ENCODE data around the gene MRPL2.

- TF ChIP-seq, protein P1, sequence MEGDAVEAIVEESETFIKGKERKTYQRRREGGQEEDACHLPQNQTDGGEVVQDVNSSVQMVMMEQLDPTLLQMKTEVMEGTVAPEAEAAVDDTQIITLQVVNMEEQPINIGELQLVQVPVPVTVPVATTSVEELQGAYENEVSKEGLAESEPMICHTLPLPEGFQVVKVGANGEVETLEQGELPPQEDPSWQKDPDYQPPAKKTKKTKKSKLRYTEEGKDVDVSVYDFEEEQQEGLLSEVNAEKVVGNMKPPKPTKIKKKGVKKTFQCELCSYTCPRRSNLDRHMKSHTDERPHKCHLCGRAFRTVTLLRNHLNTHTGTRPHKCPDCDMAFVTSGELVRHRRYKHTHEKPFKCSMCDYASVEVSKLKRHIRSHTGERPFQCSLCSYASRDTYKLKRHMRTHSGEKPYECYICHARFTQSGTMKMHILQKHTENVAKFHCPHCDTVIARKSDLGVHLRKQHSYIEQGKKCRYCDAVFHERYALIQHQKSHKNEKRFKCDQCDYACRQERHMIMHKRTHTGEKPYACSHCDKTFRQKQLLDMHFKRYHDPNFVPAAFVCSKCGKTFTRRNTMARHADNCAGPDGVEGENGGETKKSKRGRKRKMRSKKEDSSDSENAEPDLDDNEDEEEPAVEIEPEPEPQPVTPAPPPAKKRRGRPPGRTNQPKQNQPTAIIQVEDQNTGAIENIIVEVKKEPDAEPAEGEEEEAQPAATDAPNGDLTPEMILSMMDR (IDR thresholded peaks at IDR 0.05) = peak in 2 of 4 experiments; percentile 11 to 37
- peak; percentile 57 to 60 for TF ChIP-seq POLR2A (IDR thresholded peaks at IDR 0.05)
Observed at GRCh38 chr6:43013843-43014433, 45.3 kb downstream of the MRPL2 start, which contains the start of the genes KLHDC3 and MEA1.

Measured in uterus (tissue), 2 donors.